HUES48 (cell line): ENCODE data around the gene L3MBTL4.

Experiments used
- H3K27ac ChIP-seq: one replicate; pipeline ENCODE4 v1.7.0; 2013; ENCODE audit warnings: low read depth, low read length, inconsistent platforms
- H3K27me3 ChIP-seq: 2 replicates; pipeline ENCODE4 v1.6.1; 2013; ENCODE audit warnings: mild to moderate bottlenecking, low read length; ENCODE audit not compliant: control insufficient read depth, insufficient read depth
- H3K36me3 ChIP-seq: 2 replicates; pipeline ENCODE4 v1.6.1; 2013; ENCODE audit warnings: low read length; ENCODE audit not compliant: control insufficient read depth, insufficient read depth
- H3K4me1 ChIP-seq: 2 replicates; pipeline ENCODE4 v1.6.1; 2013; ENCODE audit warnings: mild to moderate bottlenecking, low read length; ENCODE audit not compliant: control insufficient read depth, insufficient read depth
- H3K4me3 ChIP-seq: 2 replicates; pipeline ENCODE4 v1.5.1; 2013; ENCODE audit warnings: mild to moderate bottlenecking, low read depth, low read length
- H3K9ac ChIP-seq: 2 replicates; pipeline ENCODE4 v1.6.1; 2013; ENCODE audit warnings: mild to moderate bottlenecking, low read depth, low read length, moderate library complexity
- H3K9me3 ChIP-seq: 2 replicates; pipeline ENCODE4 v1.6.1; 2013; ENCODE audit warnings: low read length; ENCODE audit not compliant: control insufficient read depth, insufficient read depth

L3MBTL4 gene

GRCh38 chr18:6044773-6045172 is 369.9 kb downstream of the L3MBTL4 start:
- Histone ChIP-seq H3K4me1 (no peaks in the 10 kb centered on the region), H3K9ac (no peak overlapping the region), H3K9me3 (no peaks in the 10 kb centered on the region), H3K27me3 (no peaks in the 10 kb centered on the region), H3K27ac (no peak overlapping the region), H3K36me3 (no peaks in the 10 kb centered on the region), H3K4me3 (no peak overlapping the region)

GRCh38 chr18:6044319-6044718 is 370.4 kb downstream of the L3MBTL4 start:
- H3K9me3 ChIP-seq = no peaks in the 10 kb centered on the region

DNA sequence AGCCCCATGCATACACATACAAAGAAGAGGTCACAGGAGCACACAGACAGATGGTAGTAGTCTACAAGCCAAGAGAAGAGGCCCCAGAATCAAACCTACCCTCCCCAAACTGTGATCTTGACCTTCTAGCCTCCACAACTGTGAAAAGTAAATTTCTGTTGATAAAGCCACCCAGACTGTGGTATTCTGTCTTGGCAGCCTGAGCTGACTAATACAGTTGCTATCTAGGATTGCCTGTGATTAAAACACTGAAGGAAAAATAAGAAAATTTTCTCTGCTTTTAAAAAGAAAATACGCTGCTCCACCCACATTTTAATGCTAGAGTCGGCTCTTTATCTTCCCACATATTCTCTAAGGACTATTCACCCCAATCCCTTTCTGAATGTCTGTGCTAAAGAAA is 375.7 kb downstream of the L3MBTL4 start:
- Histone ChIP-seq H3K4me3 (no peak overlapping the region), H3K36me3 (no peaks in the 10 kb centered on the region), H3K27ac (no peak overlapping the region), H3K4me1 (no peaks in the 10 kb centered on the region), H3K9me3 (no peaks in the 10 kb centered on the region), H3K27me3 (no peaks in the 10 kb centered on the region), H3K9ac (no peak overlapping the region)

More at GRCh38 chr18:6044319-6044718, 370.4 kb downstream of the L3MBTL4 start:
- Histone ChIP-seq H3K27me3 (no peaks in the 10 kb centered on the region), H3K9ac (no peak overlapping the region), H3K4me3 (no peak overlapping the region), H3K27ac (no peak overlapping the region), H3K36me3 (no peaks in the 10 kb centered on the region), H3K4me1 (no peaks in the 10 kb centered on the region)

DNA sequence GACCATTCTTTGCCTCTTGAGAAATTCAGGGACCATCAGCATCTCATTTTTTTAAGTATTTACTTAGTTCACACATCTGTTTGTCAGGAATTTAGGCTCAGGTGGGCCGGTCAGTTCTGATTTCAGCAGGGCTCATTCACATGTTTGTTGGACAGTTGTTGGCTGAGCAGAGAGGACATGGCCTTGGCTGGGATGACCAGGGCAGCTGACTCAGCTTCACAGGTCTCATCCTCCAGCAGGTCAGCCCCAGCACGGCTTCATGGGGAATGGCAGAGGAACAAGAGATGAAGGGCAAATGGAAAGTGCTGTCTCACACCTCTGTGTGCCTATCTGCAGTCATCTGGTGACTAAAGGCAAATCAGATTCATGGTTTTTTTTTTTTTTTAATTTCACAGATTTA is 383.3 kb downstream of the L3MBTL4 start:
- Histone ChIP-seq H3K27me3 (no peaks in the 10 kb centered on the region), H3K9ac (no peak overlapping the region), H3K27ac (no peak overlapping the region), H3K9me3 (no peaks in the 10 kb centered on the region), H3K4me1 (no peaks in the 10 kb centered on the region), H3K36me3 (no peaks in the 10 kb centered on the region), H3K4me3 (no peak overlapping the region)

DNA sequence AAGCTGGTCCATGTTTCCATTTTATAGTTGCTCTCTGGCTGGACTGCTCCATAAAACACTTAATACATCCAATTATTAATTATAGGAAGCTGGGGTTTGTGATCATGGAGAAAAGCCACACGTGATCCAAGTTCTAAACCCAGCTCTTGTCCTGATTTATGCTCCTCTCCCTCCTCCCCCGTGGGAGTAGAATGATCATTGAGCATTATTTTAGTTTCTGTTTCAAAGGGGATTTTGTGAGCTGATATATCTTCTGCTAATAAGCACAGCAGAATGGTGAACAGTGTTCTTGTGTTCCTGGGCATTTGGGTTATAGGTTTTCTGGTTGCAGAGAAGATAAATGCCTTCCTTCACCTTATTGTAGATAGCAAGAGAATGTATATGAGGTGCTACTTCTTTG is 383.7 kb downstream of the L3MBTL4 start:
- Histone ChIP-seq H3K36me3 (no peaks in the 10 kb centered on the region), H3K27ac (no peak overlapping the region), H3K4me1 (no peaks in the 10 kb centered on the region), H3K27me3 (no peaks in the 10 kb centered on the region), H3K4me3 (no peak overlapping the region), H3K9ac (no peak overlapping the region), H3K9me3 (no peaks in the 10 kb centered on the region)

DNA sequence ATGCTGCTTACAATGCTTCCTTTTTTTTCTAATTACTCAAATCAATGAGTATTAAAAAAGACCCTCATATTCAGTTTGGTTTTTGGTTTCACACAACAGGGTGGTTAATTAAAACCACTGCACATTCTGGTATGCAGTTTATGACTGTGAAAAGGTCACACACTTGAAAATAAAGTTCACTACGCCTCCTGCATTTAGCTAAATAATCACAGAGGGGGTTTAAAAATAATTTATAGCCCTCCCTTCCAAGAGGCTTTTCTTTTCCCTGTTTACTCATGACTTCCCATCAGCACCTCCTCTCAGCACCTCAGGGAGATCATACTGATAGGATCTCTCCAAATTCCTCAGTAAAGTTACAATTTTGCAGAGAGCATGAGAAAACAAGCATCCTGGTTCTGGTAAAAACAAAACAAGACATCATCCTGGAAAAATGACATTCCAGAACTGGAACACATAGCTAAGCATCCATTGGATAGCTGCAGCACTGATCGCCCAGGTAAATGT is 389.9 kb downstream of the L3MBTL4 start:
- Histone ChIP-seq H3K9me3 (no peaks in the 10 kb centered on the region), H3K9ac (no peak overlapping the region), H3K36me3 (no peaks in the 10 kb centered on the region), H3K4me3 (no peak overlapping the region), H3K27ac (no peak overlapping the region), H3K4me1 (peaks cover 11% of the 10 kb centered on the region), H3K27me3 (no peaks in the 10 kb centered on the region)

DNA sequence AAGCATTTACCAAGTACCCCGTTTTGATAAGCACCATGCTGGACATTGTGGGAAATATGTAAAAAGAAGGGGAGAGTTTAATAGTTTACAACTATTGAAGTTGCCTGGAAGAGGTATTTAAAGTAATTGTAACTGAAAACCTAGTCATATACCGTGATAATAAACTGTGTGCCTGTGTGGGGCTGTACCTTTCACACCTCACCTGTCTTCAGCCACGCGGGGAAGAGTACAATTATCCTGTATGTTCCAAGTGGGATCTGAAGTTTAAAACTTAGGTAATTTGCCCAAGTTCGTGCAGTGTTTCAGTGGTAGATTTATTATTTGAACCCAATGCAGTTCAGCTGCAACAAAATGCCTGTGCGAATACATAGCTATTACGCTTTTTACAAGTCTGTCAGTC is 391.2 kb downstream of the L3MBTL4 start:
- Histone ChIP-seq H3K4me3 (no peak overlapping the region), H3K27me3 (no peaks in the 10 kb centered on the region), H3K36me3 (no peaks in the 10 kb centered on the region), H3K9me3 (no peaks in the 10 kb centered on the region), H3K4me1 (peaks cover 11% of the 10 kb centered on the region), H3K27ac (no peak overlapping the region), H3K9ac (no peak overlapping the region)

GRCh38 chr18:6022845-6023244 is 391.9 kb downstream of the L3MBTL4 start:
- Histone ChIP-seq H3K27me3 (no peaks in the 10 kb centered on the region), H3K4me3 (no peak overlapping the region), H3K4me1 (peaks cover 11% of the 10 kb centered on the region), H3K9ac (no peak overlapping the region), H3K9me3 (no peaks in the 10 kb centered on the region), H3K36me3 (no peaks in the 10 kb centered on the region), H3K27ac (peak overlapping the region; percentile 2)

DNA sequence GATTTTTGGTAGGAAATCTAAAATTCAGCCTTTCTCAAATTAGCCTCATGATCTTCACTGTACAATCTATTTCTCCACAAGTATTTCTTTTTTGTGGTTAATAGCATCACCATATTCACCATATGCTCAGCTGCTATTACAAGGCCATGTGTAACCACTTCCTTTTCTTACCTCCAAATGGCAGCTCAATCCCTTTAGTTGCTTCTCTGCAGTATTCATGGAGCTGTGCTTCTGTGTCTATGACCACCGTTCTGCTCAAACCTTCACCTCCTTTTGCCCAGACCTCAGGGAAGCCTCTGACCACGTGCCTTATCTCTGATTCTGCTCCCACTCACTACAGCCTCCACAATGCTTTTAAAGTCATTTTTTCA is 392.7 kb downstream of the L3MBTL4 start:
- Histone ChIP-seq H3K9ac (no peak overlapping the region), H3K9me3 (no peaks in the 10 kb centered on the region), H3K36me3 (no peaks in the 10 kb centered on the region), H3K27me3 (no peaks in the 10 kb centered on the region), H3K4me1 (peaks cover 11% of the 10 kb centered on the region), H3K4me3 (no peak overlapping the region), H3K27ac (no peak overlapping the region)

DNA sequence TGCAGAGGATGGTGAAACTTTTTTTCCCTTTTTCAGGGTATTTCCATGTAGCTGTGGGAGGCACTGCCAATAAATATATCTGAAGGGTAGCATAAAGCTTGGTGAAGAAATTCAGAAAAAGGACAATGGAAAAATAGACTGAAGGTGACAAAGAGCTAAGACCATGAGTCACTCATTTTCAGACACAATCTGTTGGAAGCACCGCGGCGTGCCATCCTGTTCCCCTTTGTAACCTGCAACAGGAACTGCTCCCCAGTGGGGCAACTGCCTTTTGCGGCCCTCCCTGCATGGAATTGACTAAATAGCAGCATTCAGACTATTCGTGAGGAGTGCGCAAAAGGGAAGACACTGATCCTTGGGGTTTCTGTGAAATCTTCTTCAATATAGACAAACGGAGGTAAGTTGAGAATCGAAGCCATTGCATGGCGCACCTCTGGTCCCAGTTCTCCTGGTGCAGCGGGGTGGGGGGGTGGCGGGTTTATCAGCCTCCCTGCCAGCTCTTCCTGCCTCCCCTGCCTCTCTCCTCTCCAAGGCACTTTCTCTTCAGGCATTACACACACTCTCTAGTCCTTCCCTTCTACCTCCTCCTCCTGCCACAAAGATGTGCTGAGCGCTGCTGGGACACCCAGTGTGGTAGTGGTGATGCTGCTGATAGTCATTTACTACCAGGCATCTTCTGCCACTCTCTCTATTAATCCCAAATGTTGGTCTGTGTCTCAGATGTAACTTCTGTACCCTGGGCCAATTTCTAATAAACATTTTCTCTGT is 393.2 kb downstream of the L3MBTL4 start:
- H3K9ac ChIP-seq = no peak overlapping the region
- H3K27me3 ChIP-seq = no peaks in the 10 kb centered on the region
- no peaks in the 10 kb centered on the region for H3K9me3 ChIP-seq
- no peak overlapping the region for H3K4me3 ChIP-seq
- no peak overlapping the region for H3K27ac ChIP-seq
- H3K4me1 ChIP-seq = peaks cover 11% of the 10 kb centered on the region
- H3K36me3 ChIP-seq = no peaks in the 10 kb centered on the region

DNA sequence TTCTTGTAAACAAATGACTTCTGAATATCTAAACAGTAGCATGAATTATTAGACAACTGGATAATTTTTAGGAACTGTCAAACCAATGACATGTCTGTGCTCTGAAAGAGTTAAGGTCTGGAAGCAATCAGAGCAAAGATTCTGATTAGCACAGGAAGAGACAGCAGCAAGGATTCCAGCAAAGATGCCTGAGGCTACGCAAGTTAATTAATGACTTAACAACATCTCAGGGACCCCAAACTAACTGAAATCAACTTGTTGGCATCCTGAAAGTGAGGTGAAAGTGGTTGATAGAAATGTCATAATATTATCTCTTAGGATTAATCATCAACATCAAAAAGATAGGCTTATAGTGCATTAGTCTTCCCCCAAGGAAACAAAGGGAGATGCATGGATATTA is 396.0 kb downstream of the L3MBTL4 start:
- H3K4me3 ChIP-seq = no peak overlapping the region
- peaks cover 11% of the 10 kb centered on the region for H3K4me1 ChIP-seq
- no peak overlapping the region for H3K27ac ChIP-seq
- no peaks in the 10 kb centered on the region for H3K27me3 ChIP-seq
- H3K9ac ChIP-seq = no peak overlapping the region
- no peaks in the 10 kb centered on the region for H3K9me3 ChIP-seq
- no peaks in the 10 kb centered on the region for H3K36me3 ChIP-seq
